ENCODE data around the gene DYNC1LI1.

Gene DYNC1LI1

GRCh38 chr3:32500231-32500630 is 70.4 kb downstream of the DYNC1LI1 start:
- Histone ChIP-seq H3K27me3 (ENCODE audit: control insufficient read depth, insufficient read depth, low read length) (no peaks in the 10 kb centered on the region), H3K9me3 (ENCODE audit: control insufficient read depth, low read length) (no peaks in the 10 kb centered on the region), H3K4me2 (ENCODE audit: low read length) (no peak overlapping the region), H3K79me2 (peaks cover 10% of the 10 kb centered on the region), H3K4me1 (peaks cover 2% of the 10 kb centered on the region), H3K36me3 (ENCODE audit: control insufficient read depth, insufficient read depth, low read length) (no peaks in the 10 kb centered on the region), H3K4me3 (ENCODE audit: low read depth, low read length) (no peak overlapping the region), H2AFZ (no peak overlapping the region), H3K9ac (no peak overlapping the region), H3K27ac (no peak overlapping the region)
- TF ChIP-seq CTCF (IDR thresholded peaks at IDR 0.05), result no peak

GRCh38 chr3:32499585-32499984 is 71.1 kb downstream of the DYNC1LI1 start:
- Histone ChIP-seq H3K9ac (no peak overlapping the region), H3K27ac (no peak overlapping the region), H2AFZ (no peak overlapping the region), H3K27me3 (ENCODE audit: control insufficient read depth, insufficient read depth, low read length) (no peaks in the 10 kb centered on the region), H3K4me2 (ENCODE audit: low read length) (no peak overlapping the region), H3K79me2 (peaks cover 10% of the 10 kb centered on the region), H3K9me3 (ENCODE audit: control insufficient read depth, low read length) (no peaks in the 10 kb centered on the region), H3K4me3 (ENCODE audit: low read depth, low read length) (no peak overlapping the region), H3K4me1 (peaks cover 2% of the 10 kb centered on the region), H3K36me3 (ENCODE audit: control insufficient read depth, insufficient read depth, low read length) (no peaks in the 10 kb centered on the region)
- TF ChIP-seq CTCF (IDR thresholded peaks at IDR 0.05), result no peak

GRCh38 chr3:32498992-32499391 is 71.7 kb downstream of the DYNC1LI1 start:
- H3K36me3 ChIP-seq (ENCODE audit: control insufficient read depth, insufficient read depth, low read length), result no peaks in the 10 kb centered on the region
- peaks cover 2% of the 10 kb centered on the region for H3K4me1 ChIP-seq
- TF ChIP-seq CTCF (IDR thresholded peaks at IDR 0.05), result no peak
- H3K79me2 ChIP-seq, result peaks cover 10% of the 10 kb centered on the region
- H3K4me2 ChIP-seq (ENCODE audit: low read length), result no peak overlapping the region
- no peak overlapping the region for H3K4me3 ChIP-seq (ENCODE audit: low read depth, low read length)
- no peak overlapping the region for H2AFZ ChIP-seq
- no peaks in the 10 kb centered on the region for H3K9me3 ChIP-seq (ENCODE audit: control insufficient read depth, low read length)
- H3K27me3 ChIP-seq (ENCODE audit: control insufficient read depth, insufficient read depth, low read length), result no peaks in the 10 kb centered on the region
- H3K27ac ChIP-seq, result no peak overlapping the region
- H3K9ac ChIP-seq, result no peak overlapping the region

DNA sequence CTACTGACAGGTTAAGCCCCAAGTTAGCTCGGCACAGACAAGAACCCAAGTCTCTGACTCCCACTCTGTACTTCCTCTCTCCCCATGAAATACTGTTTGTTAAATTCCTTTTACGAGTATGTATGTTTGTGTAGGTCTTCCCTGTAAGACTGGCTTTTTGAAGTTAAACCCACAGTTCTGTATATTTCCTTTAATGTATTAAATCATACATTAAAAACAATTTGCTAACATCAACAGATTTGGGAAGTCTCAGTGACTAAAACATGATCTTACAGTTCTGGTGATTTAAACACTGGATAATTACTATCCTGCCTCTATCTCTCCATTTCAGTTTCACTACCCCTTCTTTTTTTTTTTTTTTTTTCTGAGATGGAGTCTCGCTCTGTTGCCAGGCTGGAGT is 72.4 kb downstream of the DYNC1LI1 start:
- Histone ChIP-seq H3K27me3 (ENCODE audit: control insufficient read depth, insufficient read depth, low read length) (no peaks in the 10 kb centered on the region), H3K79me2 (peaks cover 10% of the 10 kb centered on the region), H3K9me3 (ENCODE audit: control insufficient read depth, low read length) (no peaks in the 10 kb centered on the region), H3K4me1 (peaks cover 7% of the 10 kb centered on the region), H2AFZ (no peak overlapping the region), H3K36me3 (ENCODE audit: control insufficient read depth, insufficient read depth, low read length) (no peaks in the 10 kb centered on the region), H3K27ac (no peak overlapping the region), H3K9ac (no peak overlapping the region), H3K4me2 (ENCODE audit: low read length) (no peak overlapping the region), H3K4me3 (ENCODE audit: low read depth, low read length) (no peak overlapping the region)
- TF ChIP-seq CTCF (IDR thresholded peaks at IDR 0.05), result no peak

DNA sequence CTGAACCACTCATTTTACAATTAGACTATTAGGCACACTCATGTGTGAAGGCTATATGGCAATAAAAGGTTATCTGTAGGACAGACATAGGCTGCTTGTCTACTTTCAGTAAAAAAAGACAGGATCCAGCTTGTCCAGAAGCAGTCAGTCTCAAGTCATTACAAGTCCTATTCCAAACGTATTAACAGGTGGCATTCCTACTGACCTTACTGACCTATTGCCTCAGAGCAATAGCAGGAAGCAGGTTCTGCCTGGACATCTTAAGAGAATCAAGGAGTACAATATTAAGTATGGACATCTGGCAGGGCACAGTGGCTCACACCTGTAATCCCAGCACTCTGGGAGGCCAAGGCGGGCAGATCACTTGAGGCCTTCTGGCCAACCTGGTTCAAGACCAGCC is 75.0 kb downstream of the DYNC1LI1 start:
- Histone ChIP-seq H3K27ac (no peak overlapping the region), H3K9me3 (ENCODE audit: control insufficient read depth, low read length) (no peaks in the 10 kb centered on the region), H3K9ac (no peak overlapping the region)

More for the DNA sequence above, 75.0 kb downstream of the DYNC1LI1 start:
- H3K4me1 ChIP-seq, result peaks cover 7% of the 10 kb centered on the region
- no peak overlapping the region for H3K4me2 ChIP-seq (ENCODE audit: low read length)
- no peaks in the 10 kb centered on the region for H3K27me3 ChIP-seq (ENCODE audit: control insufficient read depth, insufficient read depth, low read length)
- no peak overlapping the region for H3K4me3 ChIP-seq (ENCODE audit: low read depth, low read length)
- no peaks in the 10 kb centered on the region for H3K36me3 ChIP-seq (ENCODE audit: control insufficient read depth, insufficient read depth, low read length)
- no peak overlapping the region for H2AFZ ChIP-seq
- TF ChIP-seq CTCF (IDR thresholded peaks at IDR 0.05), result no peak
- peaks cover 8% of the 10 kb centered on the region for H3K79me2 ChIP-seq

Data from parathyroid adenoma (tissue), 2 donors.